Stomach (tissue), 4 donors: ENCODE measurements around the gene USP9X.

Experiments used
- EP300 ChIP-seq: sonication (generic); formaldehyde crosslinking; IDR thresholded peaks from one replicate; pipeline ENCODE4 v1.6.1; 2017; ENCODE audit warnings: antibody characterized with exemption
- POLR2A ChIP-seq, 4 donors: fragments of 450-650 bp; IDR thresholded peaks; one replicate each; pipeline ENCODE4 v1.6.1; 2016; ENCODE audit warnings: antibody characterized with exemption in 4 of 4, control low read depth in 2 of 4, mild to moderate bottlenecking in 1 of 4, moderate library complexity in 1 of 4
- POLR2AphosphoS5 ChIP-seq, 3 donors: sonication (generic); formaldehyde crosslinking; IDR thresholded peaks; one replicate each; pipeline ENCODE4 v1.6.1; 2016; ENCODE audit warnings: antibody characterized with exemption in 3 of 3
- TF ChIP-seq, protein P1 (sequence below), 7 experiments: fragments of 450-650 bp in 4 of 7; fragments of 200-600 bp in 3 of 7; sonication (generic) in 3 of 7; IDR thresholded peaks; one replicate each; pipeline ENCODE4 v1.5.1; 2016 to 2019; ENCODE audit warnings: antibody characterized with exemption in 7 of 7, control low read depth in 2 of 7, mild to moderate bottlenecking in 1 of 7

DNA sequence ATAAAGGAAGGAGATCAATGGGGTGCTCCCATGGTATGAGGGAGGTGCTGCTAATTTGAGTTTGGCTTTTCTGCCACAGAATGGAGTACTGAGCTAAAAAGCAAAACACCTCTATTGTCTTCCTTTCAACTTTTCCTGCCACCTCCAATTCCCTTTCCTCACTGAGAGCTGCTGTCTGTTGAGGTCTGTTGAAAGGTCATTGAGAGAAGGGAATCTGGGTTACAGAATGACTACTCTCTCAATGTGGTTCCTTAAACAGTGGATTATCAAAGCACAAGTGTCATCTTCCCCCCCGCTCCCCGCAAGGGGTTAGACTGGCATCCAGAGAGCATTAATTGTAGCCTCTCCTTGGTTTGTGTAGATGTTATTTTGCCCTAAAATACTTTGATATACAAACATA is 10.7 kb downstream of the USP9X start:
- TF ChIP-seq, protein P1, sequence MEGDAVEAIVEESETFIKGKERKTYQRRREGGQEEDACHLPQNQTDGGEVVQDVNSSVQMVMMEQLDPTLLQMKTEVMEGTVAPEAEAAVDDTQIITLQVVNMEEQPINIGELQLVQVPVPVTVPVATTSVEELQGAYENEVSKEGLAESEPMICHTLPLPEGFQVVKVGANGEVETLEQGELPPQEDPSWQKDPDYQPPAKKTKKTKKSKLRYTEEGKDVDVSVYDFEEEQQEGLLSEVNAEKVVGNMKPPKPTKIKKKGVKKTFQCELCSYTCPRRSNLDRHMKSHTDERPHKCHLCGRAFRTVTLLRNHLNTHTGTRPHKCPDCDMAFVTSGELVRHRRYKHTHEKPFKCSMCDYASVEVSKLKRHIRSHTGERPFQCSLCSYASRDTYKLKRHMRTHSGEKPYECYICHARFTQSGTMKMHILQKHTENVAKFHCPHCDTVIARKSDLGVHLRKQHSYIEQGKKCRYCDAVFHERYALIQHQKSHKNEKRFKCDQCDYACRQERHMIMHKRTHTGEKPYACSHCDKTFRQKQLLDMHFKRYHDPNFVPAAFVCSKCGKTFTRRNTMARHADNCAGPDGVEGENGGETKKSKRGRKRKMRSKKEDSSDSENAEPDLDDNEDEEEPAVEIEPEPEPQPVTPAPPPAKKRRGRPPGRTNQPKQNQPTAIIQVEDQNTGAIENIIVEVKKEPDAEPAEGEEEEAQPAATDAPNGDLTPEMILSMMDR (IDR thresholded peaks at IDR 0.05) = no peak
- TF ChIP-seq POLR2AphosphoS5 (IDR thresholded peaks at IDR 0.05) (no peak), POLR2A (IDR thresholded peaks at IDR 0.05) (no peak), EP300 (no peak)
